GM12875 (cell line): ENCODE results near the gene CLSTN1.

Source experiments
- H3K4me3 ChIP-seq: one replicate; pipeline ENCODE4 v1.5.1; 2011; ENCODE audit warnings: low read depth, low read length, control low read depth
- CTCF ChIP-seq: IDR thresholded peaks from 2 replicates; pipeline ENCODE4 v1.5.1; 2011; ENCODE audit warnings: low read depth, mild to moderate bottlenecking, control low read depth, inconsistent platforms, low read length, moderate library complexity, borderline replicate concordance; ENCODE audit not compliant: insufficient read depth

CLSTN1 gene

GRCh38 chr1:9737057-9737456 lies 86.7 kb downstream of the CLSTN1 start:
- no peak for TF ChIP-seq CTCF

GRCh38 chr1:9736241-9736640 lies 87.5 kb downstream of the CLSTN1 start:
- TF ChIP-seq CTCF: no peak
- no peak overlapping the region for H3K4me3 ChIP-seq

More at GRCh38 chr1:9737057-9737456, 86.7 kb downstream of the CLSTN1 start:
- no peak overlapping the region for H3K4me3 ChIP-seq

- no peak overlapping the region for H3K4me3 ChIP-seq
- no peak for TF ChIP-seq CTCF
Measured at GRCh38 chr1:9735800-9736199, 88.0 kb downstream of the CLSTN1 start.

- H3K4me3 ChIP-seq: no peak overlapping the region
- TF ChIP-seq CTCF: no peak
Measured at GRCh38 chr1:9733160-9733789, 90.5 kb downstream of the CLSTN1 start.

- H3K4me3 ChIP-seq: no peak overlapping the region
- no peak for TF ChIP-seq CTCF
Measured at GRCh38 chr1:9732123-9732971, 91.4 kb downstream of the CLSTN1 start.

- no peak for TF ChIP-seq CTCF
- H3K4me3 ChIP-seq: no peak overlapping the region
Measured at GRCh38 chr1:9731561-9731960, 92.2 kb downstream of the CLSTN1 start.
